HG03442 (cell line): ENCODE data around the gene TAS2R31.
"Not testable (repeated sequence)": the region's sequence is repeated elsewhere in the genome, so short reads cannot be mapped to it uniquely, and the experiment has no call there.

Experiments used
- ATAC-seq: cut with Tn5 transposase; IDR thresholded peaks from one replicate; pipeline ENCODE4 v1.9.1; 2021; ENCODE audit warnings: mild to moderate bottlenecking, moderate library complexity; ENCODE audit not compliant: unreplicated experiment

TAS2R31 gene

GRCh38 chr12:11031307-11031706 lies at the start of gene TAS2R31:
TSS of gene TAS2R31 (minus strand) at chr12:11031407. CDS start at chr12:11031335, 72 bp downstream.
- ATAC-seq = no peak

GRCh38 chr12:11078246-11078645 lies 47.0 kb upstream of the TAS2R31 start:
- no peak for ATAC-seq

GRCh38 chr12:11075642-11076041 lies 44.4 kb upstream of the TAS2R31 start:
- no peak for ATAC-seq

GRCh38 chr12:11071414-11071813 lies 40.2 kb upstream of the TAS2R31 start:
- no peak for ATAC-seq

- ATAC-seq = no peak
Observed at GRCh38 chr12:11070999-11071398, 39.8 kb upstream of the TAS2R31 start.

GRCh38 chr12:11069854-11070365 lies 38.7 kb upstream of the TAS2R31 start:
- no peak for ATAC-seq

- no peak for ATAC-seq
Observed at GRCh38 chr12:11067514-11067913, 36.3 kb upstream of the TAS2R31 start.

- not testable (repeated sequence) for ATAC-seq
Observed at GRCh38 chr12:11062194-11062593, 31.0 kb upstream of the TAS2R31 start, which contains the start of gene TAS2R46. TSS of gene TAS2R46 (minus strand) at chr12:11062294. CDS start at chr12:11062294, 0 bp downstream.

- no peak for ATAC-seq
Observed at GRCh38 chr12:11059784-11060183, 28.6 kb upstream of the TAS2R31 start.

GRCh38 chr12:11059041-11059440 lies 27.8 kb upstream of the TAS2R31 start:
- ATAC-seq = no peak

- ATAC-seq = no peak
Observed at GRCh38 chr12:11055306-11055705, 24.1 kb upstream of the TAS2R31 start.

GRCh38 chr12:11049806-11050531 lies 18.8 kb upstream of the TAS2R31 start:
- ATAC-seq = not testable (repeated sequence)

- ATAC-seq = not testable (repeated sequence)
Observed at GRCh38 chr12:11041366-11041765, 10.2 kb upstream of the TAS2R31 start.

- no peak for ATAC-seq
Observed at GRCh38 chr12:11040162-11040561, 9.0 kb upstream of the TAS2R31 start.

- ATAC-seq = no peak
Observed at GRCh38 chr12:11039171-11039570, 8.0 kb upstream of the TAS2R31 start.

GRCh38 chr12:11033959-11034358 lies 2.8 kb upstream of the TAS2R31 start:
- not testable (repeated sequence) for ATAC-seq

- ATAC-seq = no peak
Observed at GRCh38 chr12:11026118-11026517, 5.1 kb downstream of the TAS2R31 start.

GRCh38 chr12:11023387-11023786 lies 7.8 kb downstream of the TAS2R31 start:
- ATAC-seq = no peak

GRCh38 chr12:11022520-11022919 lies 8.7 kb downstream of the TAS2R31 start, which contains the start of gene TAS2R19:
TSS of gene TAS2R19 (minus strand) at chr12:11022620. CDS start at chr12:11022571, 49 bp downstream.
- no peak for ATAC-seq

GRCh38 chr12:11016937-11017336 lies 14.3 kb downstream of the TAS2R31 start:
- no peak for ATAC-seq

- ATAC-seq = no peak
Observed at GRCh38 chr12:11015775-11016430, 15.3 kb downstream of the TAS2R31 start.

- ATAC-seq = no peak
Observed at GRCh38 chr12:11014234-11014633, 17.0 kb downstream of the TAS2R31 start.
